ENCODE measurements around the gene USP32.

Gene USP32

DNA sequence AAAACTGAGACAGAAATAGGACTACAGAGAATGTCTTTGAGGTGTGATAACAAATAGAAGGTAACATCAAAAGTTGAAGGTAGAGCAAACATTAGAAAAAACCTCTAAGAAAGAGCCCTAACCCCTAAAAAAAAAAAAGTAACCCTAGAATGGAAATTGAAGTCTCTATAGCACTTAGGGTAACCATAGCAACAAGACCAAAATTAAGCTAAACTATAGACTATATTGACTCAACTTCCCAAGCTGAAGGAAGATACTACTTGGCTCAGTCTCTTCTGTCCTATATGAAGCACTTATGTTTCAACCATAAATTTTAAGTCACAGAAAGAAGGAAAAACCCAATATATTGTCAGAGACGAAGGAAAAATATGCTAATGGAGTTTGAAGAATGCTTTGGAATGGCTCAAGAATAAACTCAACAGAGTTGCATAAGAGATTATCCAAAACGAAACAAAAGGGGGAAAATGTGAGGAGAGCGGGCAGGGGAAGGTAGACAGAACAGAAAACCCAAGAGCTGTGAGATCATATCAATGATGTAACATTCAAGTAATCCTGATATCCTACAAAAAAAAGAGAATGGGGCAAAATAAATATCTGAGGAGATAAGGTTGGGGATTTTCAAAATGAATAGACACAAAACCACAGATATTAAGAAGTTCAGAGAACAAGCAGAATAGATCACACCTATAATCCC lies 88.4 kb downstream of the USP32 start:
- no peak for DNase-seq (ENCODE audit: low read depth in 4 of 4, low spot score in 1 of 4)

DNA sequence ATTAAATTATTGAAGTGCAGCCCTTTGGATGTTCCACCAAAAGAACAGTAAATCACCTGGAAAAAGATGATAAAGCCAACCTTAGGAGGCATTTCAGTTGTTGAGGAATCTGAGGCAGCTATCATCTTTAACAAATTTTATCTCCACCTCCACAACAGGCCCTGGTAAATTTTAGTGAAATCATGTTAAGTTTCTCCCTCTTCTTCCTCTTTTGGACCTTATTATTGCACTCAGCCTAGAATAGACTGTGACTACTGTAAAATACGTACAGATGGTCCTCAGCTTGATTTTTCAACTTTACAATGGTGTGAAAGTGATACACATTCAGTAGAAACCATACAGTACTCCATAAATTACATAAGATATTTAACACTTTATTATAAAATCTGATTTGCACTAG lies 90.3 kb downstream of the USP32 start:
- DNase-seq (ENCODE audit: low read depth in 4 of 4, low spot score in 1 of 4), result no peak

DNA sequence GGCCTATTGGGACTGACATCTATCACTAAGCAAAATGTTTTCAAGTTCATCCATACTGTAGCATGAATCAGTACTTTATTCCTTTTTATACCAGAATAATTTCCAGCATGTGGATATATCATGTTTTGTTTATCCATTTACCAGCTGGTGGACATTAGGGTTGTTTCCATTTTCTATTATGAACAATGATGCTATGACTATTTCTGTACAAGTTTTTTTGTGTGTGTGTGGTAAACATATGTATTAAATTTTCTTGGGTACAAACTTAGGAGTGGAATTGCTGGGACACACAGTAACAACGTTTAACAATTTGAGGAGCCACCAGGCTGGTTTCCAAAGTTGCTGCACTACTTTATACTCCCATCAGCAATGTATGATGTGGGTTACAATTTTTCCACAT lies 91.0 kb downstream of the USP32 start:
- DNase-seq (ENCODE audit: low read depth in 4 of 4, low spot score in 1 of 4), result no peak

GRCh38 chr17:60300011-60300410 lies 91.9 kb downstream of the USP32 start:
- DNase-seq (ENCODE audit: low read depth in 4 of 4, low spot score in 1 of 4), result no peak

GRCh38 chr17:60297760-60298401 lies 94.1 kb downstream of the USP32 start:
- no peak for DNase-seq (ENCODE audit: low read depth in 4 of 4, low spot score in 1 of 4)

DNA sequence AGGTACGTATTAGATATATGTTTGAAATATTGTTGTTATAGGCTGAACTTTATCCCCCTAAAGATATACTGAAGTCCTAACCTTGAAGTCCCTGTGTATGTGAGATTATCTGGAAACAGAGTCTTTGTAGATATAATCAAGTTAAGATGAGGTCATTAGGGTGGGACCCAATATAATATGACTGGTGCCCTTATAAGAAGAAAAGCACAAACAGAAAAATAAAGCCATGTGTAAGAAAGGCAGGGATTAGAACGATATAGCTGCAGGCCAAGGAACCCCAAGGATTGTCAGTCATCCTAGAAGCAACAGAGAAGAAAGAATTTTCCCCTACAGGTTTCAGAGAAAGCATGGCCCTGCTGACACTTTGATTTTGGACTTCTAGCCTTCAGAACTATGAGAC lies 95.8 kb downstream of the USP32 start:
- no peak for DNase-seq (ENCODE audit: low read depth in 4 of 4, low spot score in 1 of 4)

GRCh38 chr17:60293580-60294335 lies 98.2 kb downstream of the USP32 start:
- DNase-seq (ENCODE audit: low read depth in 4 of 4, low spot score in 1 of 4), result no peak

GRCh38 chr17:60292697-60293096 lies 99.2 kb downstream of the USP32 start:
- no peak for DNase-seq (ENCODE audit: low read depth in 4 of 4, low spot score in 1 of 4)

- DNase-seq (ENCODE audit: low read depth in 4 of 4, low spot score in 1 of 4), result no peak
These were observed 107.2 kb downstream of the USP32 start for GRCh38 chr17:60284709-60285108.

DNA sequence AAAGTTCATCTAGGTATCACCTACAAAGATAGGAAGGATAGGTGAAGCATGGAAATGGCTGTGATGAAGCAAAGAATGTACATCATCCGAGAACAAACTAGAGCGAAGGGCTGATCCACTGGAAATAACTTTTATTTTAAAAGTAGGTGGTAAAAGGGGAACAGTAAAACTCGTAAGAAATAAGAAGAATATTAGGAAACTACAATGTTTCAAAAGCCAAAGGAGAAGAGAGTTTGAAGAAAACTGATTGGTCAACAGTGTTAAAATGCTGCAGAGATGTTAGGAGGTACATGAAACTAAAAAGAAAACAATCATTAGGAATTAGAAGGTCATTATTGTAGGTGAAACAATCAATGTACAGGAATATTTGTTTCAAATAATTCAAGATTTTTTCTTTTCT lies 108.1 kb downstream of the USP32 start:
- DNase-seq (ENCODE audit: low read depth in 4 of 4, low spot score in 1 of 4), result no peak

GRCh38 chr17:60280673-60281072 lies 111.3 kb downstream of the USP32 start:
- DNase-seq (ENCODE audit: low read depth in 4 of 4, low spot score in 1 of 4), result no peak

DNA sequence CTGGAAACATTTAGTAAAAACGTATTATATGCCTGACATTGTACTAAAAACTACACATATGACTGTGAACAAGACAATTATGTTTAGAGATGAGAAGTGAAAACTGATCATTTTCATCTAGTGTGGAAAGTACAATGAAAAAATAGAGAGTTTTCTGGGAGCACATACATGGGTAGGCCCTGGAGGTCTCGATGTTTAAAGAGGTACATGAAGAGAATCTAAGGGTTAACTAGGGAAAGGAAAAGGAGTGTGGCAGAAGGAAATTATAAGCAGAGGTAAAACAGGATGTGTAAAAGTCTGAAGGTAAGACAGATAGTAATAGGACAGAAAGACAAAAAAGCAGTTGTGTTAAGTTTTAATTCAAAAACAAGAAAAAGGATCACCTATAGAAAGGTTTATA lies 113.7 kb downstream of the USP32 start:
- no peak for DNase-seq (ENCODE audit: low read depth in 4 of 4, low spot score in 1 of 4)

DNA sequence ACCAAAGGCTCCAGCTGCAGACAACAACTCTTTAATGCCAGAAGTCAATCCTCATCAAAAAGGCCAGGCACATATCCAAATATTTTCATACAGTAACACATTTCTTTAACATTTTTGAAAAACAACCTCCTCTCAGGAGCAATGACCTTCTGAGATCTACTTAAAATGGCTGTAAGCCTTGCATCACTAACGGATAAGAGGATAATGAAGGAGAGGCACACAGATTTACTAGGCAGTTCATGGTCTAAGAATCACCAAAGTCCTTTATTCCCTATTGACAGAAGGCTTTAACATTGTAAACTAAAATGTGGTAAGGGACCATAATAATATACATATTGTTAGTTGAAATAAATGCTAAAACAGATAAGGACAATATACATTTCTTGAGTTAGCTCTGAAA lies 114.7 kb downstream of the USP32 start:
- DNase-seq (ENCODE audit: low read depth in 4 of 4, low spot score in 1 of 4), result no peak

DNA sequence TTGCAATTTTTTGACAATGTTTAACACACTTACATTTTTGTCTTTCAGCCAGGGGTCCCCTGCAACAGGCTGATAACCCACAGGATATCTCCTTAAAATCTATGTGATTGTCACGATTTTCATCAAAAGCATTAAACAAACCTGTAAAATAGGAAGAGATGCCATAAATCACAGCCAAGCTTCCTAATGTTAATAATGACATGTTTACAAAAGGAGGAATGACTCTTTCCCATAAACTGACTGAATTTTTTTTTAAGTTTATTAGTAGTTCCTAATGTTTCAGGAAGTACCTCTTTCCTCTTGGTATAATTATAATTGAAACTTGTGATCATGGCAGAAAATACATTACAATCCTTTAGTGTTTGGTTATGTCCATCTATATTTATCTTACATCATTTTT lies 122.5 kb downstream of the USP32 start:
- no peak for DNase-seq (ENCODE audit: low read depth in 4 of 4, low spot score in 1 of 4)

- no peak for DNase-seq (ENCODE audit: low read depth in 4 of 4, low spot score in 1 of 4)
These were observed 131.4 kb downstream of the USP32 start for GRCh38 chr17:60260540-60260939.

GRCh38 chr17:60258313-60258712 lies 133.6 kb downstream of the USP32 start:
- no peak for DNase-seq (ENCODE audit: low read depth in 4 of 4, low spot score in 1 of 4)

- no peak for DNase-seq (ENCODE audit: low read depth in 4 of 4, low spot score in 1 of 4)
These were observed 135.8 kb downstream of the USP32 start for GRCh38 chr17:60256174-60256573.

DNA sequence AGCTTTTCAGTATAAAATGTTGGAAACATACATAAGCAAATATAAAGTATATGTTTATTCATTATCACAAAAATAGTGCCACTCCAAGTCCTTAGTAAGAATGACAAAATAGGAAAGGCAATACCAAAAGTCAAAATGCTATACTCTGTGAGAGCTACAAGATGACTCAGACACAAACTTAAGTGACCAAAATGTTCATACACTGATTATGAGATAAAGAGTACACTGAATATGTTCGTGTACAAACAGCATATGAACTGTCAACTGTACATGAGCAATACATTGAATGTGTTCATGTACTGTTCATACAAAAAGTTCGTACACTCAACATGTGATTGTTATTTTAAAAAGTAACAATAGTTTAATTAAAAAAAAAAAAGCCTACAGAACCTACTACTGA lies 138.9 kb downstream of the USP32 start:
- DNase-seq (ENCODE audit: low read depth in 4 of 4, low spot score in 1 of 4), result no peak

DNA sequence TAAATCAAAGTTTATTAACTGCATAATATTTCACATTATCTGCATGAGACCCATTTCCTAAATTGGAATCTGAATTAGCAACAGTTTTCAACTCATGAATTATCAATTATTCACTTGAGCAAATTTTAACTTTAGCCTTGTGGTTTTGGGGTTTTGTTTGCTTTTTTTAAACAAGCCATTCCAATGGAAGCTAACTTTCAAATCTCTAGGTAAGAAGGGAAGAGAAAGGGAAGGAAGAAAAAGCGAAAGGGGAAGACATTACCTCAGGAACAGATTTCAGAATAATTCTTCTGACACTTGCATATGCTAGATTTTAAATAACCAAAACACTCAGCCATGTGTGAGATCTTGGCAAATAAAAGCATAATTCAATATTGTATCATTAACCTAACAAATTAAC lies 139.5 kb downstream of the USP32 start:
- no peak for DNase-seq (ENCODE audit: low read depth in 4 of 4, low spot score in 1 of 4)

- DNase-seq (ENCODE audit: low read depth in 4 of 4, low spot score in 1 of 4), result no peak
These were observed 142.6 kb downstream of the USP32 start for GRCh38 chr17:60249290-60249826.

GRCh38 chr17:60248618-60249289 lies 143.2 kb downstream of the USP32 start:
- no peak for DNase-seq (ENCODE audit: low read depth in 4 of 4, low spot score in 1 of 4)

All from stimulated activated CD4-positive, alpha-beta T cell treated with anti-CD3 and anti-CD28 coated beads, Interleukin-1b, Interleukin-23, amount 100 ng/mL, for 24 hours (primary cell).